ENCODE data around the gene RHBDD2. TPM values are rescaled to one million over a fixed set of nuclear protein-coding genes. Genes with fewer than 3 reads are reported as not detected.

The RHBDD2 gene
- total RNA-seq, 1 donor from 2014 or later = 15.4 TPM

- Histone ChIP-seq H3K9me3 (ENCODE audit: low read depth) (no peaks in the 10 kb centered on the region), H3K4me3 (no peak overlapping the region), H3F3A (ENCODE audit: low read depth) (peaks cover 14% of the 10 kb centered on the region), H3K79me2 (ENCODE audit: low read depth) (peaks cover 24% of the 10 kb centered on the region), H3K27ac (no peak overlapping the region), H3K9ac (no peak overlapping the region), H3K36me3 (no peaks in the 10 kb centered on the region), H3K4me2 (no peak overlapping the region), H3K27me3 (no peaks in the 10 kb centered on the region), H3K4me1 (peaks cover 14% of the 10 kb centered on the region), H4K20me1 (ENCODE audit: low read depth) (peaks cover 15% of the 10 kb centered on the region), H2AFZ (replicated peaks) (no peak overlapping the region)
- Mint-ChIP-seq H3K36me3 (peaks cover 10% of the 10 kb centered on the region), H3K9me3 (no peaks in the 10 kb centered on the region), H3K4me1 (peaks cover 34% of the 10 kb centered on the region), H3K4me3 (peak overlapping the region; percentile 24), H3K27me3 (ENCODE audit: insufficient read depth, low read depth) (peaks cover 2% of the 10 kb centered on the region), H3K27ac (peak overlapping the region; percentile 72)
- TF ChIP-seq EZH2phosphoT487 (IDR thresholded peaks at IDR 0.05) (no peak), CTCF (IDR thresholded peaks at IDR 0.05) (no peak), EZH2 (IDR thresholded peaks at IDR 0.05) (no peak)
- no peak for DNase-seq (ENCODE audit: low spot score)
These were observed 2.5 kb upstream of the RHBDD2 start for GRCh38 chr7:75876126-75876881.

GRCh38 chr7:75878312-75878768, 494 bp upstream of the RHBDD2 start:
- no peak overlapping the region for H2AFZ ChIP-seq (replicated peaks)
- peak overlapping the region; percentile 13 for H3K4me3 ChIP-seq
- Mint-ChIP-seq H3K9me3 (no peaks in the 10 kb centered on the region), H3K4me3 (peak overlapping the region; percentile 96), H3K27me3 (ENCODE audit: insufficient read depth, low read depth) (peaks cover 5% of the 10 kb centered on the region), H3K4me1 (peaks cover 42% of the 10 kb centered on the region), H3K27ac (peak overlapping the region; percentile 94), H3K36me3 (peaks cover 25% of the 10 kb centered on the region)
- peaks cover 41% of the 10 kb centered on the region for H3K79me2 ChIP-seq (ENCODE audit: low read depth)
- H4K20me1 ChIP-seq (ENCODE audit: low read depth) = peaks cover 35% of the 10 kb centered on the region
- peaks cover 19% of the 10 kb centered on the region for H3F3A ChIP-seq (ENCODE audit: low read depth)
- H3K27me3 ChIP-seq = no peaks in the 10 kb centered on the region
- peaks cover 18% of the 10 kb centered on the region for H3K4me1 ChIP-seq
- no peaks in the 10 kb centered on the region for H3K36me3 ChIP-seq
- peak overlapping the region; percentile 60 for H3K4me2 ChIP-seq
- H3K27ac ChIP-seq = no peak overlapping the region
- TF ChIP-seq EZH2 (IDR thresholded peaks at IDR 0.05) = no peak
- DNase-seq (ENCODE audit: low spot score) = no peak
- H3K9ac ChIP-seq = no peak overlapping the region
- no peaks in the 10 kb centered on the region for H3K9me3 ChIP-seq (ENCODE audit: low read depth)

GRCh38 chr7:75879771-75880184, 944 bp downstream of the RHBDD2 start:
- no peak overlapping the region for H3K27ac ChIP-seq
- no peak overlapping the region for H2AFZ ChIP-seq (replicated peaks)

More at GRCh38 chr7:75879771-75880184, 944 bp downstream of the RHBDD2 start:
- Histone ChIP-seq H4K20me1 (ENCODE audit: low read depth) (peaks cover 49% of the 10 kb centered on the region), H3K9ac (peak overlapping the region; percentile 83), H3K4me1 (peaks cover 18% of the 10 kb centered on the region), H3K27me3 (no peaks in the 10 kb centered on the region), H3K4me2 (peak overlapping the region; percentile 92), H3F3A (ENCODE audit: low read depth) (peaks cover 19% of the 10 kb centered on the region), H3K79me2 (ENCODE audit: low read depth) (peaks cover 41% of the 10 kb centered on the region), H3K36me3 (no peaks in the 10 kb centered on the region), H3K9me3 (ENCODE audit: low read depth) (no peaks in the 10 kb centered on the region), H3K4me3 (peak overlapping the region; percentile 61)
- Mint-ChIP-seq H3K9me3 (no peaks in the 10 kb centered on the region), H3K4me1 (peaks cover 42% of the 10 kb centered on the region), H3K36me3 (peaks cover 32% of the 10 kb centered on the region), H3K27ac (peak overlapping the region; percentile 88), H3K27me3 (ENCODE audit: insufficient read depth, low read depth) (peaks cover 7% of the 10 kb centered on the region), H3K4me3 (peak overlapping the region; percentile 96)
- TF ChIP-seq EZH2 (IDR thresholded peaks at IDR 0.05) (no peak), EZH2phosphoT487 (IDR thresholded peaks at IDR 0.05) (no peak), CTCF (IDR thresholded peaks at IDR 0.05) (no peak)
- DNase-seq (ENCODE audit: low spot score) = peak; percentile 29

Data from neural progenitor cell (in vitro differentiated cells).